Stromal cell of bone marrow (primary cell): ENCODE results near the gene TJAP1.
"Not testable (repeated sequence)": the region's sequence is repeated elsewhere in the genome, so short reads cannot be mapped to it uniquely, and the experiment has no call there.

ENCODE experiments used
- DNase-seq: peaks from one replicate; pipeline ENCODE4 v3.0.0-alpha.2; 2012; ENCODE audit warnings: low read depth

TJAP1 gene

GRCh38 chr6:43505718-43506117, 28.3 kb downstream of the TJAP1 start:
- DNase-seq: no peak

GRCh38 chr6:43506171-43506570, 28.8 kb downstream of the TJAP1 start:
- no peak for DNase-seq

DNA sequence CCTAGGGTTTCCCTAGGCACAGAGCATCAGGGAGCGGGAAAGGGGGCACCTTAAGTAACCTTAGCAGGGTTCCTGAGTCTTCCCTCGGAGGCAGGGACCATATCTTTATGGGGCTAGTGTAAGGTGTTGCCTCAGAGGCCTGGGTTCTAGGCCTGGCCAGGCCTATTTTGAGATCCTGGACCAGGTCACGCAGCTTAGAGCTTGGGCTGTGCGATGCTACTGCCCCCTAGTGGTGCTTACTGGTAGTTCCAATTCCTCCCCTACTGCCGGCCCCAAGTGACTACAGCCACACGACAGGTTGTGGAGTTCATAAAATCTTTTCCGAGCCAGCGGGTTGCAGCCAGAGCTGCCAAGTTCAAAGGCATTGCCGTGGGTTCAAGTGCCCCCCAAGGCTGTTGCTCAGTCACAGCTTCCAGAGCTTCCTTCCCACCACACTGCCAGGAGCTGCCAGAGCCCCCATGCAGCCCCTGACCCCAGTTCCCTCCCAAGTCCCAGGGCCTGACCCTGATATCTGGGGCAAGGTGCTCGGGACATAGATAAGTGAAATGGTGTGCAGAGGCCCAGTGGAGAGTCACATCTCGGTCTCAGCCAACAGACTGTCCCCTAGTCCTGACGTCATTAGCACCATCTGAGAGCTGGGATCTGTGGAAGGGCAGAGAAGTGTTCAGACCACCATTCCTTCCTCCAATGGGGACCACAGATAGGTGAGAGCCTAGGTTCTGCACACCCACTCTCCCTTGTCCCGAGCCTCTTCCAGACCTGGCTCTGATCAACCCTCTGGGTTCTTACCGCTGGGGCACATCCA, 29.5 kb downstream of the TJAP1 start:
- DNase-seq: peak; percentile 60

- DNase-seq: no peak
Observed at GRCh38 chr6:43508481-43509141, 31.2 kb downstream of the TJAP1 start.

DNA sequence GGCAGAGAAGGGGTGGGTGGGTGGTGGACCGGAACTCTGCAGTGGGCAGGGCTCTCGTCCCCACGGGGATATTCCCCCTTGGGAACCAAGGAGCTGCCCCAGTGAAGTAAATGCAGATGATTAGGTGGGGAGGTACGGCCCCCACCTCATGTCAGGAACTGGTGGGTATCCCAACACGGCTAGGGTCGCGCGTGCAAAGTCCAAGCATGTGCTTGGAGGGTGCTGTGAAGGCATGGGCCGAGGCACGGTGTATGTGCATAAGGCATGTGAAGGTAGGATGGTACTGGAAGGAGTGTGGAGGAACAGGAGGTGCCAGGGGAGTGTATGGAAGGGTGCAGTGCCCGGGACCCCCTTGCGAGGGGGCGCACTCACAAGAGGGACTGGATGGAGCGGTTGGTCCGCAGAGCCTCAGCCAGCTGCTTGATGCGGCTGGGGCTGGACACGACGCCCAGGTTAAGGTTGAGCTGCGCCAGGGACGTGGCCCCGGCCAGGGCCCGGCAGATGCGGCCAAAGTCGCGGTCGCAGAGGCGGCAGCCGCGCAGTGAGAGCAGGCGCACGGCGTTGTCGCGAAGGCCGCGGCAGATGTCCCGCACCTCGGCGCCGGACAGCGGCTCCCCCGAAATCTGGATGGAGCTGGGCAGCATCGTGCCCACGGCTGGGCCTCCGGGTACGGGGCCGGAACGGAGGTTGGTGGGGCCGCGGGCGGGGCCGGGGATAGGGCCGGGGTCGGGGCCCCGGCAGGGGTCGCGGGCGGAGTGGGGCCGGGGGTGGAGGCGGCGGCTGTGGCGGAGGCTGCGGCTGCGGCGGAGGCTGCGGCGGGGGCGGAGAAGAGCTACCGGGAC, 32.0 kb downstream of the TJAP1 start:
- DNase-seq: no peak

DNA sequence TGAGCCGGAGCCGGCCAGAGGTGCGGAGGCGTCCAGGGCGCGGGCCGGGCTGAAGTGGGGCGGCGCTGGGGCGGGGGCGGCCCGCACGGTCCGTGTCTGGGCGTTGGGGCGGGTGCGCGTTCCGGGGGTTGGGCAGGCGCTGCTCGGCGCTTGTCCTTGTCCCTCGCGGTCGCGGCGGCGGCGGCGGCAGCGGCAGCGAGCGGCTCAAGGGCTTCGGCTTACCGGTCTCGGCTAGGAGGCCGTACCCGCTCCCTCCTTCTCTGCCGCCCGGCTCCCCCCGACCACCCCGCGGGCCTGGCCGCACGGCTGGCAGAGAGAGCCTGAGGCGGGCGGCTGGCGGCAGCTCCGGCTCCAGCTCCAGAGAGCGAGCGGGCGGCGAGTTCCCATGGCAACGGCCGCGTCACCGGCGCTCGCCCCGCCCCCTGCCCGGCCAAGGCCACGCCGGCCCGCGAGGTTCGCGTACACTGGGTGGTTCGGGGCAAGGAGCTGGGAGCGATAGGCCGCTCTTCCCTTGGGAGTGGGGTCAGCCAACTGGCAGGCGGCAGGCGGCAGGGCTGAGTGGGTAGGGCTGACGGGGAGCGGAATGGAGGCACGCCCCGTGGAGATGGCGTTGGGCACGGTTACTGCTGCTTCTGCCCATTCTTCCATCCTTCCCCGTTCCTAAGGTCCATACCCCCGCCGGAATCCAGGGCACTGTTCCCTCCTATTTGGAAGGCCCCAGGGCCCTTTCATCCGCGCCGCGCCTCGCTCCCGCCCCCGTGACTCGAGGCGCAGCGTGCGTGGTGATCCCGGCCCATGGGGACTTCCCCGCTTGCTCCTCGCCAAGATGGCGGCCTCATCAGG, 32.8 kb downstream of the TJAP1 start, which contains the start of gene LRRC73:
Gene LRRC73, minus strand, starts transcription at position 363 of the 843 bp plus-strand sequence. CDS start 561 bp downstream, outside the sequence.
- DNase-seq: peak; percentile 78

GRCh38 chr6:43510827-43511163, 33.4 kb downstream of the TJAP1 start:
- DNase-seq: no peak

GRCh38 chr6:43511824-43512415, 34.5 kb downstream of the TJAP1 start:
- DNase-seq: no peak

DNA sequence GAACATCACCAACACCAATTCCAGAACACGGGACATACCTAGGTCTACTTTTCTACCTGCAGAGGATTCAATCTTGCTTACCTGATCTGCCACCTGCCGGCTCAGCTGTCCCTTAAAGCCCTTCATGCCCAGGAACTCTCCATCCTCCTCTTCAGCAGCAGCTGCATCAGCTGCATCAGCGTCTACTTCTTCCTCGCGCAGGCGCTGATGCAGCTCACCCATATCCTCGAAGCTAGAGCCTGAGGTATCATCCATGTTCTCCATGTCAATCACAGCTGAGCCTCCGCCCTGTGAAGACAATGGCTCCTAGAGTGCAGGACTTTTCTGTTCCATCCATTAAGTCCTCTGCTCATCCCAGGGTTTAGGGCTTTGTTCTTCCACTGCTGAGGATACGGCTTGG, 38.4 kb downstream of the TJAP1 start:
- DNase-seq: no peak

GRCh38 chr6:43516367-43516696, 39.0 kb downstream of the TJAP1 start:
- DNase-seq: no peak

GRCh38 chr6:43516697-43517504, 39.5 kb downstream of the TJAP1 start, which contains the start of the genes POLR1C and YIPF3:
Gene POLR1C (plus strand): TSS chr6:43517089. CDS start chr6:43517110, 21 bp downstream.
Gene YIPF3 (minus strand): TSS chr6:43516926. CDS start chr6:43516807, 119 bp downstream.
- peak; percentile 96 for DNase-seq

DNA sequence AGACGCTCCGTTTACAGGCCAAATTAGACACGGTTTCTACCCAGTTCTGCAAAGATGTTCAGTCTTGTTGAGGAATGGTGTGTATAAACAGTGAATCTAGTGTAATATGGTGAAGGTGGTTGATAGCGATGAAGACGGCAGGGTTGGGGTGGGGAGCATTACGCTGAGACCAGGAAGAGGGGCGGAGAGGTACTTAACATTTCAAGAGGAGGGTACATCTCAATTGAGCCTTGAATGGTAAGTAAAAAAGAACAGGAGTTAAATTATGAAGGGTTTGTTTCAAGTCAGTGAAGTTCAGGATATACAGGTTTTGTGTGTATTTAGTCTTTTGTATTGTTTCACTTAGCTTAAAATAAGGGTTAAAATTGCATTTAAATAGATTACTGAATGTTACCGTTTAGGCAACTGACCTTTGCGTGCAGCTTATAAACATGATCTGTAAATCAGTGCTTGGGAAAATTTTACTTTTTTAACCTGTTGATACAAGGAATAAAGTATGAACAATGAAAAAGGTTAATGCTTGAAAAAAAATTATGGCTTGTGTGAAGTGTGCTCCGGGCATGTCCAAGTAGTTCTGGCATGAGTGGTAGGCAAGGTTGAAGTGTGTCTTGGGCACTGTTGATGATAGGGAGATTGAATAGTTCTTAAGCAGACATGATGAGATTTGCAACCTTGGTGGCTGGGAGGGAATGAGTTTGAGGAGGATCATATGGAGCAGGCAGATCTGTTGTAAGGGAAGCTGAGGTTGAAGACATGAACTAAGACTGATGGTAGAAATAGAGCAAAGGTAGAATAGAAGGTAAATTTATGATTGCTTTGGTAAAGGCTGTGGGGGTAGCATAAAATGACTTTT, 40.4 kb downstream of the TJAP1 start:
- DNase-seq: no peak

DNA sequence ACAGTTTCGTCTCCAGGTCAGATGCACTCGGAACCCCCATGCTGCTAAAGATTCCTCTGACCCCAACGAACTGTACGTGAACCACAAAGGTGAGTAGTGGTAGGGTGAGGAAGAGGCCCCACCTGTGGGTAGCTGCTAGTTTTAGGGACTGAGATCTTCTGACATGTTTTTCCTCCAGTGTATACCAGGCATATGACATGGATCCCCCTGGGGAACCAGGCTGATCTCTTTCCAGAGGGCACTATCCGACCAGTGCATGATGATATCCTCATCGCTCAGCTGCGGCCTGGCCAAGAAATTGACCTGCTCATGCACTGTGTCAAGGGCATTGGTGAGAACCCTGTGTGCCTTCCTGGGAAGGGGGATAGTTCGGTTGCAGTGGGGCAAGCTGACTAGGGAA, 42.7 kb downstream of the TJAP1 start:
- no peak for DNase-seq

GRCh38 chr6:43521836-43522235, 44.5 kb downstream of the TJAP1 start:
- DNase-seq: no peak

DNA sequence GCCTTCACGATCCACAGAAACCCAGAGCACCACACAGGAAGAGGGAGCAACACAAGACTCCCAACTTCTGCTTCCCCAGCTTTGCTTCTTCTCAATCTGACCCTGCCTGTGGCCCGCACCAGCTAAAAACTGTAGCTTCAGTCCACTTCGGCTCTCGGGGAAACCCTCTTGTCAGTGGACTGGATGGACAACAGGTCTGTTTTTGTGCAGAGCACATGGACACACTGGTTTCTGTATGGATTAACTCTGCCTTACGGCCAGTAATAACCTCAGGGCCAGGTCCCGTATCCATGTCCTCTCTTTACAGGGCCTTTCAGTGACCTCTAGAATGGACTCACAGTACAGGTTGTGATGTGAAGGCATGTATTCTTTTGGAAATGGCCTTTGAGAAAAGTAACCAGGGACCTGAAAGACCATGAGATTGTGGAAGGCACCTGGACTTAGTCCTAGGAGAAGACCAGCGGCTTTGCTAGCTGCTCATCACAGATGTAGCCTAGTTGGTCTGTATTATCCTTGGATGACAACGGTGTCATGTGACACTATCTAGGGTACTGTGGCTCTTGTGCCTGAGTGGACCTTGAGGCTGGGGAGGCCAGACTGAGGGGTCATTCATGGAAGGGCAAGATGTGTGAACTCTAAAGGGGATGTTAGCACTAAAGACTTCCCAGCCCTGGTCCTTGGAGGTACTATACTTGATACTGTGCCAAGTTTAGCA, 45.3 kb downstream of the TJAP1 start:
- no peak for DNase-seq

GRCh38 chr6:43523284-43523683, 45.9 kb downstream of the TJAP1 start:
- no peak for DNase-seq

GRCh38 chr6:43524483-43524961, 47.2 kb downstream of the TJAP1 start:
- no peak for DNase-seq

- DNase-seq: no peak
Observed at GRCh38 chr6:43532201-43532600, 54.8 kb downstream of the TJAP1 start.

DNA sequence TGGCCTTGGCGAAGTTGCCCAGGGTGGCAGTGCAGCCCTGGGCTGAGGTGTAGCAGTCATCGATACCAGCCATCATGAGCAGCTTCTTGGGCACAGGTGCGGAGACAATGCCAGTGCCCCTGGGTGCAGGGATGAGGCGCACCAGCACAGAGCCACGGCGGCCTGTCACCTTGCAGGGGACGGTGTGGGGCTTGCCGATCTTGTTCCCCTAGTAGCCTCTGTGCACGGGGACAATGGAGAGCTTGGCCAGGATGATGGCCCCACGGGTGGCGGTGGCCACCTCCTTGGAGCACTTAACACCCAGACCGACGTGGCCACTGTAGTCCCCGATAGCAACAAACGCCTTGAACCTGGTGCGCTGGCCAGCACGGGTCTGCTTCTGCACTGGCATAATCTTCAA, 61.6 kb downstream of the TJAP1 start:
- not testable (repeated sequence) for DNase-seq
